Activated naive CD8-positive, alpha-beta T cell treated with anti-CD3 and anti-CD28 coated beads, Interleukin-2, amount 50 U/mL, for 16 hours (primary cell): ENCODE data around the gene LPXN.
"Not testable (repeated sequence)": the region's sequence is repeated elsewhere in the genome, so short reads cannot be mapped to it uniquely, and the experiment has no call there.

ENCODE experiments used
- DNase-seq: peaks from one replicate; pipeline ENCODE4 v3.0.0-alpha.2; 2020; ENCODE audit warnings: low read depth, low spot score

Gene LPXN

GRCh38 chr11:58579192-58580129, 3.8 kb upstream of the LPXN start:
- peak; percentile 89 for DNase-seq

DNA sequence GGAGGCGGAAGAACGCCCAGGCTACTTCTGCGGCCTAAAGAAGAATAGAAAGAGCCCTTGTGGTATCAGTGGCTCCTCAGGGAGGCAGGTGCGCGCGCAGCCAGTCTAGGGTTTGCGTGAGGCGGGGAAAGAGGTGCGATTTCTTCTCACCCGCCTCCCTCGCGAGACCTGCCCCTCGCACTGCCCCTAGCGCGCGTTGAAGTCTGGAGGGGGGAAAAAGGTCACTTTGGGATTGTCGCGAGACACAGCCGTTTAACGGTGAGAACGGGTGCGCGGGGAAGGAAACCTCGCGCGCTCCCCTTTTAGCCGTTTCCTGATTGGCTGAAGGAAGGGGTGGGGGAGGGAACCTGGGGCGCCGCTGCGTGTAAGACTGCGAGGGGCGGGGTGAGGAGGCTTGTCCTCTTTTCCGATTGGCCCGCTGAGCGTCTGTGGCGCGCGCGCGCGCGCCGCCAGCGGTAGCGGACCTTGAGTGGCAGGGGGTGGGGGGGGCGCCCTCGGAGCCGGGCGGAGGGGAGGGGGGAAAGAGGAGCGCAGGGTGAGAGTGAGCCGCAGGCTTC, 3.1 kb upstream of the LPXN start, which contains the start of gene ZFP91:
Gene ZFP91 (plus strand): TSS at position 429 of the 557 bp plus-strand sequence. CDS start 219 bp downstream, outside the sequence.
- DNase-seq, result peak; percentile 95

DNA sequence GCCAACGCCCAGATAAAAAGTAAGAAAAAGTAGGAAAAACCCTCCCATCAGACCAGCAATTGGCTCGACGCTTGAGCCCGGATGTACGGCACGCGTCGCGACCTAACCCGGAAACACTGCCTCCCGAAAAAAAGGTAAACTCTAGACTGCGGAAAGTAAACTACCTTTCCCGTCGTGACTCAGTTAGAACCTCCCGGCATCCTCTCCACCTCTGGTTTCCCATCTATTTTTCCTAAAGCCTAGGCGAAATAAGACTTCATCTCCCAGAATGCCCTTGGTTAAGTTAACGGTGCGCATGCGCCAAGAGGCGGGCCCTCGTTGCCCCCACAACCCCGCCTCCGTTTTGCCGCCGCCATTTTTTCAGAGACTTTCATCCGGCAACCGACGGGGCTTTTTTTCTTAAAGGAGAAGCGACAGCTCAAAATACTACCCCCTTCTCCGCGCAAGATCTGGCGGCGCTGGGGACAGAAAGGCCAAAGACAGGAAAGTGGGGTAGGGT, 2.5 kb upstream of the LPXN start:
- peak; percentile 78 for DNase-seq

- DNase-seq, result peak; percentile 56
Measured at GRCh38 chr11:58577555-58578135, 2.0 kb upstream of the LPXN start.

- no peak for DNase-seq
Measured at GRCh38 chr11:58576887-58577471, 1.3 kb upstream of the LPXN start.

GRCh38 chr11:58574881-58575280, 775 bp downstream of the LPXN start:
- no peak for DNase-seq

DNA sequence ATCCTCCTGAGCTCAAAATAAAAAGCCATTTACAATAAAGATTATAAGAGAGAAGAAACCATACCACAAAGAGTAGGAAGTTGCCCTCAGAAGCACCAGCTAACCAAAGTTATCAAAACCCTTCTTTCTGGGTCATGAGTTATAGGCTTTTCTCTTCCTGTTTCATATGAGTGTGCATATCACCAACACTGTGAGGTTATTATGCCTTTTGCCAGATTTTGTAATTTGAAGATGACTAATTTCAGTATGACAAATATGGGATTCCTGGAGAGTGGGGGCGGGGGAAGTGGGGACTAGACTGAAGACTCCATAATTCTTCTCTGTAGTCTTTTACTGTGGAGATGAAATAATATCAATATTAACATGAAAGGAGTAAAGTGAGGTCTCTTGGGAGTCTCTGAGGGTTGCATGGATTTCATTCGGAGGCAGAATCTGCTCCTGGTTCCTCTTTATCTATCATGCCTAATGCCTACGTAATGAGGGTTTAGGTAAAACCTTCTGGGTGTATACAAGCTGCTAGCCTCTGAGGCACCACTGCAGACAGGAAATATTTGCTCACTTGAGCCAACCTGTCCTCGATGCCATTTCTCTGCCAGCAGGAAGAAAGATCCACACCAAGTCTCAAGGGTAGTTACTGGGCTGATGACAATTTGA, 2.1 kb downstream of the LPXN start:
- peak; percentile 46 for DNase-seq

DNA sequence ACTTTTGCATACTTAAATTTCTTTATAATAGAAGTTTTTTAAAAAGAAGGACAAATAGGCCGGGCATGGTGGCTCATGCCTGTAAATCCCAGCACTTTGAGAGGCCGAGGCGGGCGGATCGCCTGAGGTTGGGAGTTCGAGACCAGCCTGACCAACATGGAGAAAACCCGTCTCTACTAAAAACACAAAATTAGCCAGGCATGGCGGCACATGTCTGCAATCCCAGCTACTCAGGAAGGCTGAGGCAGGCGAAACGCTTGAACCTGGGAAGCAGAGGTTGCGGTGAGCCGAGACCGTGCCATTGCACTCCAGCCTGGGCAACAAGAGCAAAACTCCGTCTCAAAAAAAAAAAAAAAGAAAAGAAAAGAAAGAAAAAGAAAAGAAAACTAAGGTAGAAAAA, 2.8 kb downstream of the LPXN start:
- not testable (repeated sequence) for DNase-seq

- DNase-seq, result peak; percentile 37
Measured at GRCh38 chr11:58567889-58568512, 7.7 kb downstream of the LPXN start.

- DNase-seq, result no peak
Measured at GRCh38 chr11:58564231-58564630, 11.4 kb downstream of the LPXN start.

- no peak for DNase-seq
Measured at GRCh38 chr11:58562375-58562800, 13.3 kb downstream of the LPXN start.

GRCh38 chr11:58561394-58562098, 14.1 kb downstream of the LPXN start:
- DNase-seq, result no peak

DNA sequence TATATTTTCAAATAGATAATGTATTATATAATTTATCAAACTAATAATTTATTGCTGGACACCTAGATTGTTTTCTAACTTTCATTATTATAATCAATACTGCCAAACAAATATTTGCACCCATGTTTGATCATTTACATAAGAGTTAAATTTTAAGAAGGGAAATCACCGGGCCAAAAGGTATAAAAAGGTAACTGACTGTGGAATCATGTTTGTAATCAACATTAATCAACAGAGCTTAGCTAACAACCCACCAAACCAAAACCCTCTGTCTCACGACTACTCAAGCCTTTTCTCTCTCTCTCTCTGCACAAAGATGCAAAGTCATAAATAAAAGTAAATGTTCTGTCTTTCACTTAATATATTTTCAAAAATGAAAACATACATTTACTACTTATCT, 14.8 kb downstream of the LPXN start:
- no peak for DNase-seq

- no peak for DNase-seq
Measured at GRCh38 chr11:58549644-58550043, 26.0 kb downstream of the LPXN start.

DNA sequence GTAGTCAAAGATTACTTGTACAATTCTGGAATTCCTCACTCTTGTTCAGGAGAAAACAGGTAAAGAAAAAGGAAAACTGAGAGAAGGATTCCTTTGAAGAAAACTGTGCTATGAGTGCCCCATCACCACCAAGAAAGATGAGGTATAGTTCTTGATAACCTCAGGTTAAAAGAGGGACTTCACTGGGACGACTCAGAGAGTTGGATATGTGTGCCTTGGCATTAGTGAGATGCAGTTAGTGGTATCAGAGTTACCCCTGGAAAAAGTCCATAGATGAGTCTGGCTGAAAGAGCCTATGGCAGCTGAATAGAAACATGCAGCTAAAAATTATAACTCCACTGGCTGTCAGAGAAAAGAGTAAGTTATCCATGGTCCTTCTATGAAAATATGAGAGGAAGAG, 28.8 kb downstream of the LPXN start:
- no peak for DNase-seq

- no peak for DNase-seq
Measured at GRCh38 chr11:58531865-58532341, 43.8 kb downstream of the LPXN start.

- DNase-seq, result no peak
Measured at GRCh38 chr11:58530236-58530635, 45.4 kb downstream of the LPXN start.

- no peak for DNase-seq
Measured at GRCh38 chr11:58527429-58527828, 48.2 kb downstream of the LPXN start.

DNA sequence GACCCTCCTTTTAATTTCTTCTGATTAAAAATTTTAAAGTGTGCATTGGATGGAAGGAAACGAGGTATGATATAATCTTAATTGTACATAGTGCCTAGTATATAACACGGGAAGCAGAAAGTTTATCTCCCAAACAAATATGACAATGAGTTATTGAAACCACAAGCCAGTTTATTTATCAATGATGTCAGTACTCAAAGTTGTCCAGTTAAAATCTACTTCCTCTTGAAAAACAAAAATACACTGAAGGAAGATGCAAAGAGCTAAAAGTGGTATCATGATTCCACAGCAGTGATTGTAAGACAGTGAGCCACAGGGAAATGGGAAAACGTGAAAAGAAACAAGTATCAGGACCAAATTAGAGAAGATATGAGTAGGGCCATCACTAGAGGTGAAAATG, 48.9 kb downstream of the LPXN start:
- no peak for DNase-seq

- no peak for DNase-seq
Measured at GRCh38 chr11:58525037-58525614, 50.5 kb downstream of the LPXN start.
